Stimulated activated CD8-positive, alpha-beta memory T cell treated with anti-CD3 and anti-CD28 coated beads, Interleukin-12 subunit alpha, Interleukin-12 subunit beta, amount 100 ng/mL, for 24 hours (primary cell): Measurements from ENCODE around the gene LMF1.
"Not testable (repeated sequence)": the region's sequence is repeated elsewhere in the genome, so short reads cannot be mapped to it uniquely, and the experiment has no call there.

Source experiments
- DNase-seq: peaks from one replicate; pipeline ENCODE4 v3.0.0-alpha.2; 2020; ENCODE audit errors: extremely low read depth

Gene LMF1

DNA sequence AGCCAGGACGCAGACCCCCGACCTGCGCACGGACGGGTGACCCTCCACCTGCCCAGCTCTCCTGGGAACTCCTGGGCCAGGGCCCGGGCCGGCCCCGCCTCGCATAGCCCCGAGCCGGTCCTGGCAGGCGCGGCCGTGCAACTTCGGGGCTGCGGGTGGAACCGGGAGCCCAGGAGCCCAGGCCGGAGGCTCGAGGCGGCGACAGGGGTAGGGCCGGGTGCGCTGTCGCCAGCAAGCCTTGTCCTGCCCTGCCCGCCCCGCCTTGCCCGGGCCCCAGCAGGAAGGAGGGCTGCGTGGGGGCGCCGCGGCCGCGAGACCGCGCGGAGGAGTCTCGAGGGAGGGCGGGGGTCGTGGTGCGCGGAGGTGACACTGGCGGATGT is 408 bp downstream of the LMF1 start:
- no peak for DNase-seq

- no peak for DNase-seq
Observed at GRCh38 chr16:969508-970385, 1.0 kb downstream of the LMF1 start.

DNA sequence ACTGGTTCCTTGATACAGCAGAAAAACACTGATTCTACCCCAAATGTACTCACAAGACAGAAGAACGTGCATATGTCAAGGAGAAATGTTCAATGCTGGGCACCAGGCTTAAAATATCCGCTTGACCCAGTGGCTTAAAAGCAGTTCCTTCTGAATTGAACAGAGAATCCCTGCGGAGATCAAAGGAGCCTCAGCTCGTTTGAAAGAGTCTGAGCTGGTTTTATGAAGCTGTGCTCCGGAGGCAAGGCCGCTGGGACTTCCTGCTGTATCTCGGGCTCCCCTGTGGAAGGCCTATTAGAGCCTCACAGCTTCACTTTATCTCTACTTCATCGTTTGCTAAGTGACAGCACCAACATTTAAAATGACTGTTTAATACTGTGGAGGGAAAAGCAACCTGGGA is 2.2 kb downstream of the LMF1 start:
- no peak for DNase-seq

DNA sequence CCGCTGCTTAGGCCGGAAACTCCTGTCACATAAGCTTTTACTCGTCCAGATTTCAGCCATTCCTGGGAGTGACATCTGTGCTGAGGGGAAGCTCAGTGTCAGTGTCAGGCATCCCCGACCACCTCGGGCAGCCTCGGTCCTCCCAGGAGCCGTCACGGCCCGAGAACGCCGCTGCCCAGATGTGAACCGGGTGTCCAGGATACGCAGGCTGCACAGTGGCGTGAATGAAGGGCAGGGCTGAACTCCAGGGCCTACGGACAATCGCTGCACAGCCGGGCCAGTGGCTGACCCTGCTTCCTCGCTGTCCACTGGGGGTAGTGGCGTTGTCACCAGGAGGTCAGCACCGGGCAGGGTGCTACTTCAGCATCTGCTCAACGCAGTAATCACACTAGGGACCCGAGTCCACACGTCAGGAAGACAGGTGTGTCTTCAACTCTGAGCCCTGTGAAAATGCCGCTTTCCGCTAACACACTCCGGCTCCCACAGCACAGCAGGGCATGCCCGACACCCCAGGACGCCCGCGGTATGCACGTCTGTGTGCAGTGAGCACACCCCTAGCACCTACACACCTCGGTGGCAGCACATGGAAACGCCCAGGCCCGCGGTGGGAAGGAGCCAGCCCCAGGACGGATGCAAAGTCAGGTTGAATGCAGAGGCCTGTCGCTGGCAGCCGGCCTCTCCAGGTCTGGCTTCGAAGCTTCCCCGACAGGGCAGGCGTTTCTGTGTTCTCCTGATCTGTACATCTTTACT is 3.1 kb downstream of the LMF1 start:
- no peak for DNase-seq

DNA sequence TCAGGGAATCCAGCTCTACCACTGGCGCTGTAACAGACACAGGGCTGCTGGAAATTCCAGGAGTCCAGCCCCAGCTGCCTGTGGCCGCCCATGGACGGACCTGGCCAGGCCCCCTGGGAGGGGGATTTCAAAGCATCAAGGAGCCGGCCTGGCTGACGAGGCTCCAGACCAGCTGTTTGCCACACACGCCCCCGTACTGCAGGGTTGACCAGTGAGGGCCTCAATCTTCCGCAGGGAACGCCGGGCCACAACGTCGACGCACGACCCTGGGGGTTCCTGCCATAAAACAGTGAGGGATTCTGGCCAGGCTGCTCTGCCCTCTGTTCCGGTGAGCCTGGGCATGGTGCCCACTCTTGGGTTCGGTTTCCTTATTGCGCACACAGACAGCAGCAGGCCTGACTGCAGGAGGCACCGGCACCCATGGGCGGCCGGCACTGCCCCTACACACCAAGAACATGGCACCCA is 3.7 kb downstream of the LMF1 start:
- no peak for DNase-seq

GRCh38 chr16:966505-966904 is 4.3 kb downstream of the LMF1 start:
- DNase-seq, result no peak

DNA sequence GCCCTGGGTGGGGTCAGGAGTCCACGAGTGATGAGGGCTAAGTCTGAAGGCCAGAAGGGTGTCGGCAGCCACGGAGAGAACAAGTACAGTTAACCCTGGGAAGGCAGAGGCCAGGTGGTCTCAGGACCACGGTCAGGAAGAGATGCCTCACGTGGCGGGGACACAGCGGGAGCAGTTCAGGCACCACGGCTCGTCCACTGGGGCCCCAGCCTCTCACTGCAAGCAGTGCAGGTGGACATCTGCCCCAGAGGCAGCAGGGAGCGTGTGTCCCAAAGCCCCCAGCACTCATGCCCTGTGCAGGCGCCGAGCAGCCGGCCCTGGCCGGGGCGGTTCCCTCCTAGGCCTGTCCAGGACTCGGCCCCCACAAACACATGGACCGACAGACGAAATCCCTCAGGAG is 4.7 kb downstream of the LMF1 start:
- no peak for DNase-seq

- DNase-seq, result no peak
Observed at GRCh38 chr16:965487-965886, 5.3 kb downstream of the LMF1 start.

GRCh38 chr16:965036-965395 is 5.8 kb downstream of the LMF1 start:
- no peak for DNase-seq

GRCh38 chr16:964356-965035 is 6.3 kb downstream of the LMF1 start:
- no peak for DNase-seq

DNA sequence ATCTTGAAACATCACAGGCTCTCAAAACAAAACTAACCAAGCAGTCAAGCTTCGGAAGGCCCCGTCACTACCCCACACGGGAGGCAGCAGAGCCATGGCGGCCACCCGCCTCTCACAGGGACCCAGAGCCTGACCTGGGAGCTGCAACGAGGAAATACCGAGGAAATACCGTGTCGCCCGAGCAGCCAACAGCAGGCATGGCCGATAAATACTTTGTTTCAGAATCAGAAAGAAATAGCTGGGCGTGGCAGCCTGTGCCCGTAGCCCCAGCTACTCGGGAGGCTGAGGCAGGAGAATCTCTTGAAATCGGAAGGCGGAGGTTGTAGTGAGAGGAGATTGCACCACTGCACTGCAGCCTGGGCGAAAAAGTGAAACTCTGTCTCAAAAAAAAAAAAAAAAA is 6.9 kb downstream of the LMF1 start:
- DNase-seq, result no peak

DNA sequence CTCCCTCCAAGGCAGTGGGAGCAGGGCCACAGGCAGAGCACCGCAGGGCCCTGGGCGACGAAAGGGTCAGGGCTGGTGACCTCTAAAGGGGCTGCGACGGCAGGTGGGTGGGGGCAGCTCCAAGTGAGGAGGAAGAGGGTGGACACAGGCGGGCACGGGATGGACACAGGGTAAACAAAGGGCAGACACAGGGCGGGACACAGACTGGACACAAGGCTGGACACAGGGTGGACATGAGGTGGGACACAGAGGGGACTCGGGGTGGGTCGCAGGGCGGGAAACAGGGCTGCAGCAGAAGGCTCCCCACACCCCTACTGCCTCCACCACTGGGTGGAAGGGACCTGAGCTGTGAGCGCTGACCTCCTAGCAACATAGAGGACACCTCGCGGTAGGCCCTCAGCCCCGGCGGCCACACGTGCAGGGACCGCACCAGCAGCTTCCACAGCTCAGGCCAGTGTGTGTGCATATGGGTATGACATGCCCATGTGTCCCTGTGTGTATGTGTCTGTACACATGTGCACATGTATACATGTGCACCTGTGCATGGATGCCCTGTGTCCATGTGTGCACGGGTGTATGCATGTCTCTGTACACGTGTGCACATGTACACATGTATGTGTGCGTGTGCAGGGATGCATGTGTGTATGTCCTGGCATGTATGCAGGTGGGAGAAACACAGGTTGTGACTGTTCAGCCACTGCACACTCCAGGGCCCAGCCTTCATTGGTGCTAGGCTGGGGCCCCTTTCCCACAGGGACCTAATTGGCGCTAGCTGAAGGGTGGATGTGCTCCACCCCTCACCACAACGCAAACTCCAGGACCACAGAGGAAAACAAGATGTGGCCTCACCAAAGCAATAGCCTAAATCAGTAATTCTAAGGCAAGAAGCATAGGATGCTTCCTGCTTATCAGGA is 7.6 kb downstream of the LMF1 start:
- no peak for DNase-seq

DNA sequence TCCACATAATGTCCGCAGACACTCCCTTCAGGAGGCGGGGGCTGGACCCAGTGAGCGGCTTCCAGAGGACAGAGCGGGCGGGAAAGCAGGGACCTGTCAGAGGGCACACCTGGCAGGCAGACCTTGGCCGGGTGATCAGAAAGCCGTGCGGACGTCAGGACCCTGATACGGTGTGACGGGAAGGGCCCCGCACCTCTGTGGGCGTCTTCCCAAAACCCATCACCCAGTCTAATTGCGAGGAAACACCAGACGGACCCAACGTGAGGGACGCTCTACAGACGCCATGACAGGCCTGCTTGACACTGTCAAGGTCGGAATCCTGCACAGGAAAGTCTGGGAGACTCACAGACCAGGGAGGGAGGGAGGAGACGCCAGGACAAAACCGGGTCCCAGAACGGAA is 8.4 kb downstream of the LMF1 start:
- DNase-seq, result no peak

DNA sequence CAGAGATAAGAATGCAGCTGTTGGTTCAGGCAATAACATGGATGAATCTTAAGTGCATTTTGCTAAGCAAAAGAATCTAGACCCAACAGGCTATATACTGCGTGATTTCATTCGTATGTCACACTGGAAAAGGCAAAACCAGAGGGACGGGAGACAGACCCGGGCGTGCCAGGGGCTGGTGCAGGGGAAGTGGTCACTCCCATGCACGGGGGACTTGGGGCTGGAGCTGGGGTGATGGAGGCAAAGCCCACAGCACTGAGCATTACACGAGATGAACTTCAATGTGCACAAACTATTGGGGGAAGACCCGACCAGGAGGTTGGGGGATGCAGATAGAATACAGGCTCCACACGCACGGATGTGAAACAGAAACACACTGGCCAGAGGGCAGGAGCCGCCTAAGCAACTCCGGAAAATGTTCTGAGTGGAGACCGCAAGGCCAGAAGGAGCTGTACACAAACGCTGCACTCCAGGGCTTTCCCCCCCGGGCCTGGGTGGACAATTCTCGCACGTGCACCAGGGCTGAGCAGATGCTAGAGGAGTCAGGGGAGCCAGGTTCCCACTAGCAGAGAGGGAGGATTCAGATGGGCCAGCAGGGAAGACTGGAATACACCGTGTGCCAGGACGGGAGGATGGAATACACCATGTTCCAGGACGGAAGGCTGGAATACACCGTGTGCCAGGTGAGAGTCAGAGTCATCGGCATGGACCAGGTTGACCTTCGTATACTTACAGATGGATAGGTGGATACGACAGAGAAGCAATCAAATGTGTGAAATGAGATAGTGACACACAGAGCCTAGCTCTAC is 11.3 kb downstream of the LMF1 start:
- DNase-seq, result no peak

DNA sequence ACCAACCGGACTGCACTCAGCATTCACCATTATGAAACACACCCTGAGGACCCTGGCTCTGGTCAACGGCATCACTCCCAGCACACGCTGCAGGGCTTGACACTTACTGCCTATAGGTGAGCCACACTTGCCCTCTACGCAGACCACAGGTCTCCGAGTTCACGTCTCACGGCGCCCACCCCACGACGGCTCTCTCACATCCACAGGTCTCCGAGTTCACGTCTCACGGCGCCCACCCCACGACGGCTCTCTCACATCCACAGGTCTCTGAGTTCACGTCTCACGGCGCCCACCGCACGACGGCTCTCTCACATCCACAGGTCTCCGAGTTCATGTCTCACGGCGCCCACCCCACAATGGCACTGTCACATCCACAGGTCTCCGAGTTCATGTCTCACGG is 15.0 kb downstream of the LMF1 start:
- not testable (repeated sequence) for DNase-seq

DNA sequence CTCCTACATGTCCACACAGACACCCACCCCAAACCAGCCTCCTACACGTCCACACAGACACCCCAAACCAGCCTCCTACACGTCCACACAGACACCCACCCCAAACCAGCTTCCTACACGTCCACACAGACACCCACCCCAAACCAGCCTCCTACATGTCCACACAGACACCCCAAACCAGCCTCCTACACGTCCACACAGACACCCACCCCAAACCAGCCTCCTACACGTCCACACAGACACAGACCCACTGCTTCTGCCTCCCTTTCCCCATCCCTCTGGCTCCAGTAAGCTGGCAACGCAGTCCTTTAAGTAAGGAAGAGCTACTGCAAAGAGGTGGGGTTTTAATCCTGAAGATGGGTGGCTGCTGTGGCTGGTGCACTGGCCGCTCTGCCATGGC is 17.0 kb downstream of the LMF1 start:
- not testable (repeated sequence) for DNase-seq

GRCh38 chr16:952321-952720 is 18.5 kb downstream of the LMF1 start:
- no peak for DNase-seq

- DNase-seq, result no peak
Observed at GRCh38 chr16:951660-952301, 19.0 kb downstream of the LMF1 start.

- not testable (repeated sequence) for DNase-seq
Observed at GRCh38 chr16:950733-951573, 19.8 kb downstream of the LMF1 start.
